ENCODE measurements around the gene PSMA5. TPM values are rescaled to one million over a fixed set of nuclear protein-coding genes. Genes with fewer than 3 reads are reported as not detected.

The PSMA5 gene
- total RNA-seq, 1 experiment from 2014 or later, result 133 TPM

- Histone ChIP-seq H3K4me2 (ENCODE audit: insufficient read depth, insufficient read length, low read length) (no peak overlapping the region), H3K27me3 (ENCODE audit: insufficient read depth, low read length) (no peaks in the 10 kb centered on the region), H3K79me2 (ENCODE audit: insufficient read depth, low read length) (no peaks in the 10 kb centered on the region), H3K27ac (ENCODE audit: insufficient read length, low read depth, low read length) (no peak overlapping the region), H4K5ac (ENCODE audit: insufficient read length, low read depth, low read length) (no peak overlapping the region), H4K20me1 (ENCODE audit: control insufficient read depth, insufficient read depth, insufficient read length) (no peaks in the 10 kb centered on the region), H3K4me1 (ENCODE audit: insufficient read depth, low read length) (no peaks in the 10 kb centered on the region), H3K9me3 (ENCODE audit: control insufficient read depth, low read depth, low read length) (no peaks in the 10 kb centered on the region), H4K8ac (replicated peaks; ENCODE audit: insufficient read length, low read depth, low read length) (no peak overlapping the region), H2AK5ac (ENCODE audit: insufficient read length, low read length) (no peak overlapping the region), H3K23me2 (ENCODE audit: insufficient read length, low read depth, low read length, poor library complexity, severe bottlenecking) (no peaks in the 10 kb centered on the region), H2BK15ac (ENCODE audit: low read depth, low read length) (no peak overlapping the region), H3K14ac (ENCODE audit: insufficient read depth, low read length) (no peak overlapping the region), H4K91ac (ENCODE audit: insufficient read length, low read depth, low read length) (no peak overlapping the region), H3K23ac (ENCODE audit: insufficient read length, low read depth, low read length) (no peak overlapping the region), H2BK12ac (ENCODE audit: insufficient read length, low read depth, low read length) (no peak overlapping the region), H2AFZ (ENCODE audit: low read length) (no peak overlapping the region), H3K4ac (ENCODE audit: low read depth, low read length) (no peak overlapping the region), H3K56ac (ENCODE audit: insufficient read length, low read depth, low read length) (no peak overlapping the region), H3K18ac (ENCODE audit: insufficient read length, low read depth, low read length) (no peak overlapping the region), H3K9ac (ENCODE audit: extremely low read depth, insufficient read length, low read length) (no peak overlapping the region), H2BK120ac (ENCODE audit: low read depth, low read length, poor library complexity, severe bottlenecking) (no peak overlapping the region), H3T11ph (ENCODE audit: low read length) (no peak overlapping the region), H3K79me1 (ENCODE audit: insufficient read depth, low read depth, low read length, poor library complexity, severe bottlenecking) (no peaks in the 10 kb centered on the region), H2BK20ac (ENCODE audit: low read depth, low read length, poor library complexity, severe bottlenecking) (no peak overlapping the region), H2BK5ac (ENCODE audit: insufficient read length, low read length) (no peak overlapping the region)
- H3K27me3 Mint-ChIP-seq (ENCODE audit: low read depth), result no peaks in the 10 kb centered on the region
- no peak overlapping the region for H3K4me3 Mint-ChIP-seq
- peaks cover 2 to 5% of the 10 kb centered on the region in 2 experiments; a peak in 3 of 4 replicates for H3K4me1 Mint-ChIP-seq
- DNase-seq, result no peak
- no CpG with 5 or more reads among the region's 3 CpGs for WGBS (ENCODE audit: extremely low coverage, insufficient read length, low lambda C conversion rate)
- TF ChIP-seq CTCF (conservative IDR thresholded peaks at IDR 0.05), result no peak
- H3K9me3 Mint-ChIP-seq, result no peaks in the 10 kb centered on the region; a peak in 1 of 5 replicates
- peaks cover 3 to 28% (median 24%) of the 10 kb centered on the region in 3 experiments; a peak in 6 of 7 replicates for H3K36me3 Mint-ChIP-seq (ENCODE audit: insufficient read depth in 1 of 3, low read depth in 3 of 3)
- peak overlapping the region in 1 of 3 experiments; percentile 50; a peak in 2 of 7 replicates for H3K27ac Mint-ChIP-seq
Measured at GRCh38 chr1:109354929-109355328, 71.3 kb downstream of the PSMA5 start.
